ENCODE results near the gene ATAD1.
"Not testable (repeated sequence)": the region's sequence is repeated elsewhere in the genome, so short reads cannot be mapped to it uniquely, and the experiment has no call there.

ATAD1 gene

GRCh38 chr10:87860156-87860795, 42.2 kb upstream of the ATAD1 start:
- H3K4me3 ChIP-seq (replicated peaks; ENCODE audit: low read depth, low read length), result no peak overlapping the region
- H3K36me3 ChIP-seq (ENCODE audit: control insufficient read depth, insufficient read depth, low read length), result no peaks in the 10 kb centered on the region
- TF ChIP-seq CTCF (IDR thresholded peaks at IDR 0.05; ENCODE audit: insufficient read depth, low read length, poor library complexity, severe bottlenecking), result peak; percentile 64
- DNase-seq (ENCODE audit: extremely low read depth, insufficient read length), result no peak
- no peaks in the 10 kb centered on the region for H3K27me3 ChIP-seq (replicated peaks; ENCODE audit: control insufficient read depth, insufficient read depth, low read length)

- not testable (repeated sequence) for DNase-seq (ENCODE audit: extremely low read depth, insufficient read length); H3K36me3 ChIP-seq (ENCODE audit: control insufficient read depth, insufficient read depth, low read length); H3K4me3 ChIP-seq (replicated peaks; ENCODE audit: low read depth, low read length); H3K27me3 ChIP-seq (replicated peaks; ENCODE audit: control insufficient read depth, insufficient read depth, low read length)
These were observed 37.6 kb upstream of the ATAD1 start for GRCh38 chr10:87855665-87856064.

GRCh38 chr10:87855247-87855646, 37.2 kb upstream of the ATAD1 start:
- not testable (repeated sequence) for DNase-seq (ENCODE audit: extremely low read depth, insufficient read length); H3K36me3 ChIP-seq (ENCODE audit: control insufficient read depth, insufficient read depth, low read length); H3K4me3 ChIP-seq (replicated peaks; ENCODE audit: low read depth, low read length); H3K27me3 ChIP-seq (replicated peaks; ENCODE audit: control insufficient read depth, insufficient read depth, low read length)

GRCh38 chr10:87852089-87852488, 34.1 kb upstream of the ATAD1 start:
- Histone ChIP-seq H3K36me3 (ENCODE audit: control insufficient read depth, insufficient read depth, low read length) (no peaks in the 10 kb centered on the region), H3K4me3 (replicated peaks; ENCODE audit: low read depth, low read length) (no peak overlapping the region), H3K27me3 (replicated peaks; ENCODE audit: control insufficient read depth, insufficient read depth, low read length) (no peaks in the 10 kb centered on the region)
- TF ChIP-seq CTCF (IDR thresholded peaks at IDR 0.05; ENCODE audit: insufficient read depth, low read length, poor library complexity, severe bottlenecking), result no peak
- no peak for DNase-seq (ENCODE audit: extremely low read depth, insufficient read length)

GRCh38 chr10:87850742-87851205, 32.7 kb upstream of the ATAD1 start:
- TF ChIP-seq CTCF (IDR thresholded peaks at IDR 0.05; ENCODE audit: insufficient read depth, low read length, poor library complexity, severe bottlenecking), result peak; percentile 48
- no peak for DNase-seq (ENCODE audit: extremely low read depth, insufficient read length)
- H3K27me3 ChIP-seq (replicated peaks; ENCODE audit: control insufficient read depth, insufficient read depth, low read length), result no peaks in the 10 kb centered on the region
- no peaks in the 10 kb centered on the region for H3K36me3 ChIP-seq (ENCODE audit: control insufficient read depth, insufficient read depth, low read length)
- H3K4me3 ChIP-seq (replicated peaks; ENCODE audit: low read depth, low read length), result no peak overlapping the region

- Histone ChIP-seq H3K36me3 (ENCODE audit: control insufficient read depth, insufficient read depth, low read length) (no peaks in the 10 kb centered on the region), H3K4me3 (replicated peaks; ENCODE audit: low read depth, low read length) (no peak overlapping the region), H3K27me3 (replicated peaks; ENCODE audit: control insufficient read depth, insufficient read depth, low read length) (no peaks in the 10 kb centered on the region)
- TF ChIP-seq CTCF (IDR thresholded peaks at IDR 0.05; ENCODE audit: insufficient read depth, low read length, poor library complexity, severe bottlenecking), result no peak
- no peak for DNase-seq (ENCODE audit: extremely low read depth, insufficient read length)
These were observed 31.0 kb upstream of the ATAD1 start for GRCh38 chr10:87849001-87849400.

- H3K27me3 ChIP-seq (replicated peaks; ENCODE audit: control insufficient read depth, insufficient read depth, low read length), result no peaks in the 10 kb centered on the region
- no peak overlapping the region for H3K4me3 ChIP-seq (replicated peaks; ENCODE audit: low read depth, low read length)
- H3K36me3 ChIP-seq (ENCODE audit: control insufficient read depth, insufficient read depth, low read length), result no peaks in the 10 kb centered on the region
- TF ChIP-seq CTCF (IDR thresholded peaks at IDR 0.05; ENCODE audit: insufficient read depth, low read length, poor library complexity, severe bottlenecking), result no peak
- no peak for DNase-seq (ENCODE audit: extremely low read depth, insufficient read length)
These were observed 29.5 kb upstream of the ATAD1 start for GRCh38 chr10:87847550-87847949.

- not testable (repeated sequence) for H3K4me3 ChIP-seq (replicated peaks; ENCODE audit: low read depth, low read length); DNase-seq (ENCODE audit: extremely low read depth, insufficient read length); H3K27me3 ChIP-seq (replicated peaks; ENCODE audit: control insufficient read depth, insufficient read depth, low read length); H3K36me3 ChIP-seq (ENCODE audit: control insufficient read depth, insufficient read depth, low read length)
These were observed 28.7 kb upstream of the ATAD1 start for GRCh38 chr10:87846711-87847110.
